Measurements from ENCODE around the gene COL6A1. TPM values are rescaled to one million over a fixed set of nuclear protein-coding genes. Genes with fewer than 3 reads are reported as not detected.

COL6A1 gene
- polyA plus RNA-seq, 1 of the 3 experiments (the other 2 are of a cell fraction): 107 TPM

DNA sequence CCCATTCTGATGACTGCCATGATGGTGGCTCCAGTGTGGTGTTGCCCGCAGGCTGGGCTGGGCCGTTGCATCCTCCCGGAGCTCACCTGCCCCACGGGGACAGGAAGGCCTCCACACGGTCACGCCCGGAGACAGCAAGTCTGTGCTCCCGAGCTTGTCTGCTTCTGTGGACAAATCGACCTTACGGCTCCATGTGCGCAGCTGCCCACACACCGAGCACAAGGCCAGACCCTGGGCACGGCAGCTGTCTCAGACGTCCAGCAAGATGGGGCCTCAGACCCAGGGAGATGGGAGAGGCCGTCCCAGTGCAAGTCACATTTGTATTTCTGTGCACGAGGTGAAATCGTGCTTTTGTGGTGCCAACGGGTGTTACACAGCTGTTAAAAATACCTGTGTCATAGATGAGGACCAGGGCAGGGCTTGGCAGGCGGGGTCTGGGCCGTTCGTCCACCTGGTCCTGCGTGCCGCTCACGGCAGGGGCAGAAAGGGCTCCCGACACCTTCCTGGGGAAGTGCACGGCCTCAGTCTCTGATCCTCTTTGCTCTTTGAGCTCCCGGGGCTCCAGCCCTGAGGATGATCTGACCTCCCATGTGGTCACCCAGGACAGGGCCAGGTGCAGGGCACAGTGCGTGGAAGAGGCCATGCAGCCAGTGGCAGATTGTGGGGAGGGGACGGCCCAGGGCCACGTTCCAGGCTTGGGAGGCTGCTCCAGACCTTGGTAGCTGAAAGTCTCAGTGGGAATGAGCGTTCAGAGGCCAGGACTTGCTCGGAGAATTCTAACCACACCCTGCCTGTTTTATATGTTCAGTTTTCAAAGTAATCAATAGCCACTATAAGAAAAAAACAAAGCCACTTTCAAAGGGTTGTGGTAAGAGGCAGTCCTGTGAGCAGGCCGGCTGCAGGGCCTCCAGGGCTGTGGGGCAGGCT is 13.5 kb downstream of the COL6A1 start:
- Histone ChIP-seq H3K27ac (ENCODE audit: low read depth in 2 of 2, low read length in 1 of 2) (no peak overlapping the region), H3K9me3 (no peaks in the 10 kb centered on the region), H3K4me2 (no peak overlapping the region), H3K79me2 (ENCODE audit: insufficient read depth) (no peaks in the 10 kb centered on the region), H3K36me3 (replicated peaks in 1 of 2; ENCODE audit: control insufficient read depth in 1 of 2, insufficient read depth in 2 of 2, low read length in 1 of 2) (peaks cover 0 to 26% of the 10 kb centered on the region in 2 experiments), H3K4me3 (ENCODE audit: low read depth in 2 of 2, low read length in 1 of 2) (no peak overlapping the region), H3F3A (replicated peaks; ENCODE audit: insufficient read depth) (no peaks in the 10 kb centered on the region), H3K9ac (no peak overlapping the region), H2AFZ (ENCODE audit: low read depth) (no peak overlapping the region), H3K4me1 (ENCODE audit: control insufficient read depth in 1 of 2, insufficient read depth in 2 of 2, low read depth in 1 of 2, low read length in 1 of 2) (no peaks in the 10 kb centered on the region), H3K27me3 (ENCODE audit: insufficient read depth) (no peaks in the 10 kb centered on the region), H3K9me2 (no peaks in the 10 kb centered on the region), H4K20me1 (ENCODE audit: insufficient read depth) (no peaks in the 10 kb centered on the region)
- POLR2A ChIA-PET: no interaction called here
- WGBS (ENCODE audit: low lambda C conversion rate): 94% methylated on average over 24 of the region's 33 CpGs
- CTCF ChIA-PET: interaction anchor here (1.2 kb wide), 1 partner anchor 21 kb away, joined by 3 read pairs; no protein-coding TSS in a partner anchor
- no peak for TF ChIP-seq NRF1 (IDR thresholded peaks at IDR 0.05; ENCODE audit: low read depth, low read length)
- no peak for TF ChIP-seq MXI1 (IDR thresholded peaks at IDR 0.05; ENCODE audit: low read depth, low read length)
- TF ChIP-seq, protein P1, sequence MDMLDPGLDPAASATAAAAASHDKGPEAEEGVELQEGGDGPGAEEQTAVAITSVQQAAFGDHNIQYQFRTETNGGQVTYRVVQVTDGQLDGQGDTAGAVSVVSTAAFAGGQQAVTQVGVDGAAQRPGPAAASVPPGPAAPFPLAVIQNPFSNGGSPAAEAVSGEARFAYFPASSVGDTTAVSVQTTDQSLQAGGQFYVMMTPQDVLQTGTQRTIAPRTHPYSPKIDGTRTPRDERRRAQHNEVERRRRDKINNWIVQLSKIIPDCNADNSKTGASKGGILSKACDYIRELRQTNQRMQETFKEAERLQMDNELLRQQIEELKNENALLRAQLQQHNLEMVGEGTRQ (IDR thresholded peaks at IDR 0.05; ENCODE audit: borderline replicate concordance, low read depth, low read length): no peak
- TF ChIP-seq, protein P2, sequence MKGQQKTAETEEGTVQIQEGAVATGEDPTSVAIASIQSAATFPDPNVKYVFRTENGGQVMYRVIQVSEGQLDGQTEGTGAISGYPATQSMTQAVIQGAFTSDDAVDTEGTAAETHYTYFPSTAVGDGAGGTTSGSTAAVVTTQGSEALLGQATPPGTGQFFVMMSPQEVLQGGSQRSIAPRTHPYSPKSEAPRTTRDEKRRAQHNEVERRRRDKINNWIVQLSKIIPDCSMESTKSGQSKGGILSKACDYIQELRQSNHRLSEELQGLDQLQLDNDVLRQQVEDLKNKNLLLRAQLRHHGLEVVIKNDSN (IDR thresholded peaks at IDR 0.05; ENCODE audit: borderline replicate concordance, low read depth): no peak
- no peak for TF ChIP-seq RAD21 (IDR thresholded peaks at IDR 0.05; ENCODE audit: low read length)
- TF ChIP-seq TEAD4 (IDR thresholded peaks at IDR 0.05; ENCODE audit: borderline replicate concordance, insufficient read depth): no peak
- TF ChIP-seq SIN3A (IDR thresholded peaks at IDR 0.05; ENCODE audit: borderline replicate concordance, low read depth, low read length): no peak
- no peak for TF ChIP-seq JUND (IDR thresholded peaks at IDR 0.05)
- TF ChIP-seq YY1 (IDR thresholded peaks at IDR 0.05; ENCODE audit: low read depth): no peak
- no peak for TF ChIP-seq RXRA (IDR thresholded peaks at IDR 0.05; ENCODE audit: borderline replicate concordance, low read depth)
- TF ChIP-seq EZH2phosphoT487 (IDR thresholded peaks at IDR 0.05; ENCODE audit: borderline replicate concordance, low read depth): no peak
- TF ChIP-seq, protein P3, sequence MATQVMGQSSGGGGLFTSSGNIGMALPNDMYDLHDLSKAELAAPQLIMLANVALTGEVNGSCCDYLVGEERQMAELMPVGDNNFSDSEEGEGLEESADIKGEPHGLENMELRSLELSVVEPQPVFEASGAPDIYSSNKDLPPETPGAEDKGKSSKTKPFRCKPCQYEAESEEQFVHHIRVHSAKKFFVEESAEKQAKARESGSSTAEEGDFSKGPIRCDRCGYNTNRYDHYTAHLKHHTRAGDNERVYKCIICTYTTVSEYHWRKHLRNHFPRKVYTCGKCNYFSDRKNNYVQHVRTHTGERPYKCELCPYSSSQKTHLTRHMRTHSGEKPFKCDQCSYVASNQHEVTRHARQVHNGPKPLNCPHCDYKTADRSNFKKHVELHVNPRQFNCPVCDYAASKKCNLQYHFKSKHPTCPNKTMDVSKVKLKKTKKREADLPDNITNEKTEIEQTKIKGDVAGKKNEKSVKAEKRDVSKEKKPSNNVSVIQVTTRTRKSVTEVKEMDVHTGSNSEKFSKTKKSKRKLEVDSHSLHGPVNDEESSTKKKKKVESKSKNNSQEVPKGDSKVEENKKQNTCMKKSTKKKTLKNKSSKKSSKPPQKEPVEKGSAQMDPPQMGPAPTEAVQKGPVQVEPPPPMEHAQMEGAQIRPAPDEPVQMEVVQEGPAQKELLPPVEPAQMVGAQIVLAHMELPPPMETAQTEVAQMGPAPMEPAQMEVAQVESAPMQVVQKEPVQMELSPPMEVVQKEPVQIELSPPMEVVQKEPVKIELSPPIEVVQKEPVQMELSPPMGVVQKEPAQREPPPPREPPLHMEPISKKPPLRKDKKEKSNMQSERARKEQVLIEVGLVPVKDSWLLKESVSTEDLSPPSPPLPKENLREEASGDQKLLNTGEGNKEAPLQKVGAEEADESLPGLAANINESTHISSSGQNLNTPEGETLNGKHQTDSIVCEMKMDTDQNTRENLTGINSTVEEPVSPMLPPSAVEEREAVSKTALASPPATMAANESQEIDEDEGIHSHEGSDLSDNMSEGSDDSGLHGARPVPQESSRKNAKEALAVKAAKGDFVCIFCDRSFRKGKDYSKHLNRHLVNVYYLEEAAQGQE (IDR thresholded peaks at IDR 0.05; ENCODE audit: low read depth, low read length): no peak
- no peak for TF ChIP-seq FOSL2 (IDR thresholded peaks at IDR 0.05; ENCODE audit: borderline replicate concordance, low read depth)
- DNase-seq: no peak
